OCI-LY7 (cell line): ENCODE measurements around the gene PGA5.

ENCODE experiments used
- CTCF ChIP-seq: fragments of 200-600 bp; sonication (generic); conservative IDR thresholded peaks from 2 replicates; pipeline ENCODE4 v1.5.1; 2014; ENCODE audit warnings: mild to moderate bottlenecking, antibody characterized with exemption, low read length, moderate library complexity, mixed read lengths
- EZH2phosphoT487 ChIP-seq: fragments of 200-600 bp; sonication (generic); IDR thresholded peaks from 2 replicates; pipeline ENCODE4 v1.6.1; 2018; ENCODE audit warnings: low read depth, borderline replicate concordance, mild to moderate bottlenecking, mixed run types, antibody characterized with exemption, low read length, moderate library complexity, mixed read lengths

DNA sequence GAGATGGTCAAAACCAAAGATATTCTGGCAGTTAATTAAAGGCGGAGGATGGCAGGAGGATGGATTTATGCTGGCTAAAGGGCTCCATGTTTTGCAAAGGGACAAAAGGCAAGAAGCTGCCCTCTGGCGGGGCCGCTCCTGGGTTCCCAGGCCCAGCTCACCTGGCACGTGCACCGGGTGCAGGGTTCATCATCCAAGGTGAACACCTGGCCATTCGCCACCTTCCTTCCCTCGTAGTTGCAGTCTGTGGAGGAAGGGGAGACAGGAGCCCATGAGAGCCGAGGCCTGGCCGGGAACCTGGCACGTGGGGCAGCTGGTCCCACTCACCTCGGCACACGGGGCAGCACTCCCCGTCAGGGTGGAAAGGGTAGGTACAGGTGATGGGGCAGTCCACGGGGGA is 23.8 kb downstream of the PGA5 start:
- TF ChIP-seq CTCF (no peak), EZH2phosphoT487 (no peak)
